Left forelimb (tissue), 1 donor: Measurements from ENCODE around the gene HBM.
"Not testable (repeated sequence)": the region's sequence is repeated elsewhere in the genome, so short reads cannot be mapped to it uniquely, and the experiment has no call there.

Source experiments
- DNase-seq: peaks from one replicate; pipeline ENCODE4 v3.0.0-alpha.2; 2018; ENCODE audit warnings: low spot score

Gene HBM

GRCh38 chr16:169014-169413, 3.2 kb downstream of the HBM start:
- DNase-seq = no peak

GRCh38 chr16:170088-170507, 4.3 kb downstream of the HBM start:
- DNase-seq = not testable (repeated sequence)

GRCh38 chr16:170788-171187, 5.0 kb downstream of the HBM start:
- DNase-seq = no peak

GRCh38 chr16:172374-172941, 6.7 kb downstream of the HBM start, which contains the start of gene HBA2:
Gene HBA2 (plus strand): TSS chr16:172876. CDS start chr16:172913, 37 bp downstream.
- not testable (repeated sequence) for DNase-seq

- DNase-seq = not testable (repeated sequence)
These were observed 7.6 kb downstream of the HBM start for GRCh38 chr16:173211-173854.

DNA sequence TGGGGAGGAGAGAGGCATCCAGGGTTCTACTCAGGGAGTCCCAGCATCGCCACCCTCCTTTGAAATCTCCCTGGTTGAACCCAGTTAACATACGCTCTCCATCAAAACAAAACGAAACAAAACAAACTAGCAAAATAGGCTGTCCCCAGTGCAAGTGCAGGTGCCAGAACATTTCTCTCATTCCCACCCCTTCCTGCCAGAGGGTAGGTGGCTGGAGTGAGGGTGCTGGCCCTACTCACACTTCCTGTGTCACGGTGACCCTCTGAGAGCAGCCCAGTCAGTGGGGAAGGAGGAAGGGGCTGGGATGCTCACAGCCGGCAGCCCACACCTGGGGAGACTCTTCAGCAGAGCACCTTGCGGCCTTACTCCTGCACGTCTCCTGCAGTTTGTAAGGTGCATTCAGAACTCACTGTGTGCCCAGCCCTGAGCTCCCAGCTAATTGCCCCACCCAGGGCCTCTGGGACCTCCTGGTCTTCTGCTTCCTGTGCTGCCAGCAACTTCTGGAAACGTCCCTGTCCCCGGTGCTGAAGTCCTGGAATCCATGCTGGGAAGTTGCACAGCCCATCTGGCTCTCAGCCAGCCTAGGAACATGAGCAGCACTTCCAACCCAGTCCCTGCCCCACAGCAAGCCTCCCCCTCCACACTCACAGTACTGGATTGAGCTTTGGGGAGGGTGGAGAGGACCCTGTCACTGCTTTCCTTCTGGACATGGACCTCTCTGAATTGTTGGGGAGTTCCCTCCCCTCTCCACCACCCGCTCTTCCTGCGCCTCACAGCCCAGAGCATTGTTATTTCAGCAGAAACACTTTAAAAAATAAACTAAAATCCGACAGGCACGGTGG, 8.4 kb downstream of the HBM start:
- DNase-seq = not testable (repeated sequence)

DNA sequence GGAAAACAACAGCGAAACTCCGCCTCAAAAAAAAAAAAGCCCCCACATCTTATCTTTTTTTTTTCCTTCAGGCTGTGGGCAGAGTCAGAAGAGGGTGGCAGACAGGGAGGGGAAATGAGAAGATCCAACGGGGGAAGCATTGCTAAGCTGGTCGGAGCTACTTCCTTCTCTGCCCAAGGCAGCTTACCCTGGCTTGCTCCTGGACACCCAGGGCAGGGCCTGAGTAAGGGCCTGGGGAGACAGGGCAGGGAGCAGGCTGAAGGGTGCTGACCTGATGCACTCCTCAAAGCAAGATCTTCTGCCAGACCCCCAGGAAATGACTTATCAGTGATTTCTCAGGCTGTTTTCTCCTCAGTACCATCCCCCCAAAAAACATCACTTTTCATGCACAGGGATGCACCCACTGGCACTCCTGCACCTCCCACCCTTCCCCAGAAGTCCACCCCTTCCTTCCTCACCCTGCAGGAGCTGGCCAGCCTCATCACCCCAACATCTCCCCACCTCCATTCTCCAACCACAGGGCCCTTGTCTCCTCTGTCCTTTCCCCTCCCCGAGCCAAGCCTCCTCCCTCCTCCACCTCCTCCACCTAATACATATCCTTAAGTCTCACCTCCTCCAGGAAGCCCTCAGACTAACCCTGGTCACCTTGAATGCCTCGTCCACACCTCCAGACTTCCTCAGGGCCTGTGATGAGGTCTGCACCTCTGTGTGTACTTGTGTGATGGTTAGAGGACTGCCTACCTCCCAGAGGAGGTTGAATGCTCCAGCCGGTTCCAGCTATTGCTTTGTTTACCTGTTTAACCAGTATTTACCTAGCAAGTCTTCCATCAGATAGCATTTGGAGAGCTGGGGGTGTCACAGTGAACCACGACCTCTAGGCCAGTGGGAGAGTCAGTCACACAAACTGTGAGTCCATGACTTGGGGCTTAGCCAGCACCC, 9.5 kb downstream of the HBM start:
- no peak for DNase-seq

DNA sequence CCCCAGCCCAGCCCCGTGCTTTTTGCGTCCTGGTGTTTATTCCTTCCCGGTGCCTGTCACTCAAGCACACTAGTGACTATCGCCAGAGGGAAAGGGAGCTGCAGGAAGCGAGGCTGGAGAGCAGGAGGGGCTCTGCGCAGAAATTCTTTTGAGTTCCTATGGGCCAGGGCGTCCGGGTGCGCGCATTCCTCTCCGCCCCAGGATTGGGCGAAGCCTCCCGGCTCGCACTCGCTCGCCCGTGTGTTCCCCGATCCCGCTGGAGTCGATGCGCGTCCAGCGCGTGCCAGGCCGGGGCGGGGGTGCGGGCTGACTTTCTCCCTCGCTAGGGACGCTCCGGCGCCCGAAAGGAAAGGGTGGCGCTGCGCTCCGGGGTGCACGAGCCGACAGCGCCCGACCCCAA, 10.2 kb downstream of the HBM start:
- DNase-seq = not testable (repeated sequence)

- not testable (repeated sequence) for DNase-seq
These were observed 11.0 kb downstream of the HBM start, which contains the start of gene HBA1 for GRCh38 chr16:176477-177382. Gene HBA1 (plus strand): TSS chr16:176680. CDS start chr16:176717, 37 bp downstream.

DNA sequence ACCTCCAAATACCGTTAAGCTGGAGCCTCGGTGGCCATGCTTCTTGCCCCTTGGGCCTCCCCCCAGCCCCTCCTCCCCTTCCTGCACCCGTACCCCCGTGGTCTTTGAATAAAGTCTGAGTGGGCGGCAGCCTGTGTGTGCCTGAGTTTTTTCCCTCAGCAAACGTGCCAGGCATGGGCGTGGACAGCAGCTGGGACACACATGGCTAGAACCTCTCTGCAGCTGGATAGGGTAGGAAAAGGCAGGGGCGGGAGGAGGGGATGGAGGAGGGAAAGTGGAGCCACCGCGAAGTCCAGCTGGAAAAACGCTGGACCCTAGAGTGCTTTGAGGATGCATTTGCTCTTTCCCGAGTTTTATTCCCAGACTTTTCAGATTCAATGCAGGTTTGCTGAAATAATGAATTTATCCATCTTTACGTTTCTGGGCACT, 11.6 kb downstream of the HBM start:
- no peak for DNase-seq

- no peak for DNase-seq
These were observed 12.3 kb downstream of the HBM start for GRCh38 chr16:177981-178667.

DNA sequence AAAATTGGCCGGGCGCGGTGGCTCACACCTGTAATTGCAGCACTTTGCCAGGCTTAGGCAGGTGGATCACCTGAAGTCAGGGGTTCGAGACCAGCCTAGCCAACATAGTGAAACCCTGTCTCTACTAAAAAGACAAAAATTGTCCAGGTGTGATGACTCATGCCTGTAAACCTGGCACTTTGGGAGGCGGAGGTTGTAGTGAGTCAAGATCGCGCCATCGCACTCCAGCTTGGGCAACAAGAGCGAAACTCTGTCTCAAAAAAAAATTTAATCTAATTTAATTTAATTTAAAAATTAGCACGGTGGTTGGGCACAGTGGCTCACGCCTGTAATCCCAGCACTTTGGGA, 12.9 kb downstream of the HBM start:
- DNase-seq = no peak

- no peak for DNase-seq
These were observed 13.7 kb downstream of the HBM start for GRCh38 chr16:179211-180092.

DNA sequence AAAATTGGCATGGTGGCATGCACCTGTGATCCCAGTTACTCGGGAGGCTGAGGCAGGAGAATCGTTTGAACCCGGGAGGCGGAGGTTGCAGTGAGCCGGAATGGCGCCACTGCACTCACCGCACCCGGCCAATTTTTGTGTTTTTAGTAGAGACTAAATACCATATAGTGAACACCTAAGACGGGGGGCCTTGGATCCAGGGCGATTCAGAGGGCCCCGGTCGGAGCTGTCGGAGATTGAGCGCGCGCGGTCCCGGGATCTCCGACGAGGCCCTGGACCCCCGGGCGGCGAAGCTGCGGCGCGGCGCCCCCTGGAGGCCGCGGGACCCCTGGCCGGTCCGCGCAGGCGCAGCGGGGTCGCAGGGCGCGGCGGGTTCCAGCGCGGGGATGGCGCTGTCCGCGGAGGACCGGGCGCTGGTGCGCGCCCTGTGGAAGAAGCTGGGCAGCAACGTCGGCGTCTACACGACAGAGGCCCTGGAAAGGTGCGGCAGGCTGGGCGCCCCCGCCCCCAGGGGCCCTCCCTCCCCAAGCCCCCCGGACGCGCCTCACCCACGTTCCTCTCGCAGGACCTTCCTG, 14.4 kb downstream of the HBM start, which contains the start of gene HBQ1:
HBQ1 (plus strand) TSS at position 359 of the 575 bp plus-strand sequence; CDS start at position 387, 28 bp downstream.
- no peak for DNase-seq

GRCh38 chr16:180681-181564, 15.1 kb downstream of the HBM start:
- no peak for DNase-seq

- peak; percentile 85 for DNase-seq
These were observed 15.8 kb downstream of the HBM start for GRCh38 chr16:181565-182021.

DNA sequence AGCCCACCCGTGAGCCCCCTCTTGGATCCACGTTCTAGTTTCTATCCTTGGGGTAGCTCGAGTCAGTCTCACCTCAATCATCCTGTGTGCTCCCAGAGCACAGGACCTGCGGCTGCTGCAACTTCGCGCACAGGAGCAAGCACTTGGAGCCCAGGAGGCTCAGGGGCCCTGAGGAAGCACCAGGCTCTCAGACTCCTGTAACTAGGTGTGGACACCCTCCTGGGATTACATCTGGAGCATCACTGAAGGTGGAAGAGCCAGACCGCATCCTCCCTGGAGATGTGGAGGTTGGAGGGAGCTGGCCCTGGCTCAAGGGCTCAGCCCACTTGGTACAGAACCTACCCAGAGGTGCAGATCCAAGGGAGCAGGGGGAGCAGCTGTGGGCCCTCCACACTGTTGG, 17.2 kb downstream of the HBM start:
- no peak for DNase-seq
